Measurements from ENCODE around the gene ADGRF5.
A peak's percentile ranks its signal among the peaks of the same experiment; 100 is the strongest.
"Not testable (repeated sequence)": the region's sequence is repeated elsewhere in the genome, so short reads cannot be mapped to it uniquely, and the experiment has no call there.

Gene ADGRF5

DNA sequence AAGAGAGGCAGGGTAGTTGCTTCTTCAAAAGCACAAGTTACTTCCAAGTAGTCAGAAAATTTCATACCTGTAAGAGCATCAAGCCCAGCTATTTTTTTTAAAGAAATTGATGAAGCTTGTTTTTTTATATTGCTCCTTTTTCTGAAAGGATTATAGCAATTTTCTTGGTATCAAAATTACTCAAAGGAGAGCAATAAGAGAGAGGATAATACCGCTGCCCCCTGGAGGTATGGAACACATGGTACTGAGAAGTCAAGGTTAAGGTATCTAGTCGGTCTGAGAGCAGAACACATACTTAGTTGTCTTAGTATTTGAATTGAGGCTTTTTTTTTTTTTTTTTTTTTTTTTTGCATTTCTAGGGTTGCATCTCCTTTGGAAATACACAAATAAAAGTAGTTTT, 59.4 kb downstream of the ADGRF5 start:
- DNase-seq (ENCODE audit: low read depth), result no peak
- no peak overlapping the region for H3K4me3 ChIP-seq (ENCODE audit: low read depth, low read length)
- TF ChIP-seq, protein P1, sequence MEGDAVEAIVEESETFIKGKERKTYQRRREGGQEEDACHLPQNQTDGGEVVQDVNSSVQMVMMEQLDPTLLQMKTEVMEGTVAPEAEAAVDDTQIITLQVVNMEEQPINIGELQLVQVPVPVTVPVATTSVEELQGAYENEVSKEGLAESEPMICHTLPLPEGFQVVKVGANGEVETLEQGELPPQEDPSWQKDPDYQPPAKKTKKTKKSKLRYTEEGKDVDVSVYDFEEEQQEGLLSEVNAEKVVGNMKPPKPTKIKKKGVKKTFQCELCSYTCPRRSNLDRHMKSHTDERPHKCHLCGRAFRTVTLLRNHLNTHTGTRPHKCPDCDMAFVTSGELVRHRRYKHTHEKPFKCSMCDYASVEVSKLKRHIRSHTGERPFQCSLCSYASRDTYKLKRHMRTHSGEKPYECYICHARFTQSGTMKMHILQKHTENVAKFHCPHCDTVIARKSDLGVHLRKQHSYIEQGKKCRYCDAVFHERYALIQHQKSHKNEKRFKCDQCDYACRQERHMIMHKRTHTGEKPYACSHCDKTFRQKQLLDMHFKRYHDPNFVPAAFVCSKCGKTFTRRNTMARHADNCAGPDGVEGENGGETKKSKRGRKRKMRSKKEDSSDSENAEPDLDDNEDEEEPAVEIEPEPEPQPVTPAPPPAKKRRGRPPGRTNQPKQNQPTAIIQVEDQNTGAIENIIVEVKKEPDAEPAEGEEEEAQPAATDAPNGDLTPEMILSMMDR (IDR thresholded peaks at IDR 0.05; ENCODE audit: insufficient read depth, low read depth, low read length, missing control alignments), result no peak

DNA sequence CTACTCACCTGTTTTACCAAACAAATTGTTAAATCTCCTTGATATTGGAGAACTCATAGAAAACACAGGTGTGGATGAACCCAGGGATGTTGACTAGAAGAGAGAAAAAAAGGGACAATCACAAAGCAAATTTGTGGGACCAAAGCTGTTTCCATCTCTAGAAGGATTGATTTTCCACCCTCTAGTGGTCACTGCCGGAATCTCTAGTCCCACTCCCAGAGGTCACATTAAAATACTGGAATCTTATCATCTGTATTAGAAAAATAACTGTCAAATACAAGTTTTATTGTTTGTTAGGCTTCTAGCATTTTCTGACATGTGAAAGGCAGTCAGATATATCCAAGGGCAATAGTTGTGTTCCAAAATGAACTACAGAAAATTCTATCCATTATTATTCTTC, 65.8 kb downstream of the ADGRF5 start:
- DNase-seq (ENCODE audit: low read depth), result peak; percentile 4
- TF ChIP-seq, protein P1 (IDR thresholded peaks at IDR 0.05; ENCODE audit: insufficient read depth, low read depth, low read length, missing control alignments), result peak; percentile 64
- not testable (repeated sequence) for H3K4me3 ChIP-seq (ENCODE audit: low read depth, low read length)

DNA sequence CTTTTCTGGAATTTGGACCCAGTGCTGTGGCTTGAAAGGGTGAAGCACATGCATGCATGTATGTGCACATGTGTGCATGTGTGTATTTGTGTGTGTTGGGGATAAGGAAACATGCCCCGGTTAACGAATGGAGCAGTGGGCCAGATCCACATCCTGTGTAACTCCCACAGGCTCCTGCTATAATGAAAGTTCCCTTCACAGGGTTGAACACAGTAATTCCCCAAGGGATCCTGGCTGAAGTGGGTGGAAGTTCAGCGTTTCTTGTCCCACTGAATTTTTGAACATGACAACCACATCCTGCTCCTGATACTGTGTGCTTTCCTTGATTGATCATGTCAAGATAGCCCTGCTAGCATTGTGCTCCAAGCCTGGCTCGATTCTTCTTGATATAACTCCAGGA, 70.2 kb downstream of the ADGRF5 start:
- DNase-seq (ENCODE audit: low read depth), result not testable (repeated sequence)

DNA sequence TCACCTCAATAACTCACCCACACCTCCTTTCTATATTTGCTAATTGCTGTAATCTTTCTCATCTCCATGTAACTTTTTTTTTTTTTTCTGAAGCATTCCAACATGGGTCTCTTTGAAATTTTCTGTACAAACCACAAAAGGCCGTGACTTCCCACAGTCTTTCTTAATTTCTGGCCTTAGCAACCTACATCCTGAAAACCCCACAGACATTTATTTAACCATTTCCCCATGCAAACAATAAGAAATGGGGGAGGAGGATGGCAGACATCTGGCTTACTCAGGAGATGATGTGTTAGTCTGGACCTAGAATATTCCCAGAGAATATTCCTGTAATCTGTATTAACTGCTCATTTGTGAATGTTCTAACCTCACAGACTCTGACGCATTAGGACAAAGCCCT, 70.9 kb downstream of the ADGRF5 start:
- no peak for DNase-seq (ENCODE audit: low read depth)
- H3K4me3 ChIP-seq (ENCODE audit: low read depth, low read length), result no peak overlapping the region
- TF ChIP-seq, protein P1 (IDR thresholded peaks at IDR 0.05; ENCODE audit: insufficient read depth, low read depth, low read length, missing control alignments), result no peak

More for the DNA sequence above, 70.2 kb downstream of the ADGRF5 start:
- not testable (repeated sequence) for H3K4me3 ChIP-seq (ENCODE audit: low read depth, low read length)

DNA sequence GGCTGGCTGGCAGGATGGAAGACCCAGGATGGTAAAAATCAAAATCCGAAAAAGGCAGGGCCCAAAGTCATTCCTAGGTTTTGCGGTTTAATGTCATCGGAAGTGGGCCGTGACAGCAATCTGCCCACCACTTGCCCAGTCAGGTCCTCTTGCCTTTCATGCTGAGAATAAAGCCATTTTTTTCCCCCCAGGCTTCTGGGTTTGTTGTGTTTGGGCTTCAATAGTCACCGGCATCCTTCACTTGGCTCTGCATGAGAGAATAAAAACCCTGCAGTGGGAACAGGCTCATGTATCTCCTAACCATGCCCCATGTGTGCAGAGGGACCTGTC, 72.4 kb downstream of the ADGRF5 start:
- DNase-seq (ENCODE audit: low read depth), result no peak
- no peak overlapping the region for H3K4me3 ChIP-seq (ENCODE audit: low read depth, low read length)
- TF ChIP-seq, protein P1 (IDR thresholded peaks at IDR 0.05; ENCODE audit: insufficient read depth, low read depth, low read length, missing control alignments), result no peak

DNA sequence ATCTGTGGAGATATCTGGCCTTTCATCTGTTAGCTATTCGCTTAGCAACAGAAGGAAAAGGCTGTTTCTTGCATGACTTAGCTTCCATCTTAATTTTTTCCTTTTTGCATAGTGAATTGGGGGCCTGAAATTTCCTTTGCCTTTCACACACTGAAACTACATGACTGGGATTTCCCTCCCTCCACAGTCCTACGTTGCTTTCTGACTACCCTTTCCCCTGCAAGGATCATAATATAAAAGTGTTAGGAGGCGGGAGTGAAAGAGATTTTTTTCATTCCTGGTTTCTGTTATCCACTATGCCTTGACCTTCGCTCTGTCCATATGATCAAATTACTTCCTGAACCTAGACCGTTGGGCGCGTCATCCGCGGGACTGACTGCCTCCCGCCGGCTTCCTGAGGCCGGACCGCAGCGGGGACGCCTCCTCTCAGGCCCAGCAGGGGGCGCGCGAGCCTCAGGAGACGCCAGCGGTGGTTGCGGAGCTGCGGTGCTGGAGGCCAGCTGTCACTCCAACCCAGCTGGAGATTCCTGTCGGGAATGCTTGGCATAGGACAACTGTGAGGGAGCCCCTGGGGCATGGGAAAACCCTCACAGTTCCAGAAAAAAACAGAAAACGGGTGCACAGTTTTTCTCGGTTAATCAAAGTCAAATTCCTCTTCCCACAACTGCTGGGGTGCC, 72.9 kb downstream of the ADGRF5 start:
- no peak overlapping the region for H3K4me3 ChIP-seq (ENCODE audit: low read depth, low read length)
- peak; percentile 63 for DNase-seq (ENCODE audit: low read depth)
- TF ChIP-seq, protein P1 (IDR thresholded peaks at IDR 0.05; ENCODE audit: insufficient read depth, low read depth, low read length, missing control alignments), result peak; percentile 92

DNA sequence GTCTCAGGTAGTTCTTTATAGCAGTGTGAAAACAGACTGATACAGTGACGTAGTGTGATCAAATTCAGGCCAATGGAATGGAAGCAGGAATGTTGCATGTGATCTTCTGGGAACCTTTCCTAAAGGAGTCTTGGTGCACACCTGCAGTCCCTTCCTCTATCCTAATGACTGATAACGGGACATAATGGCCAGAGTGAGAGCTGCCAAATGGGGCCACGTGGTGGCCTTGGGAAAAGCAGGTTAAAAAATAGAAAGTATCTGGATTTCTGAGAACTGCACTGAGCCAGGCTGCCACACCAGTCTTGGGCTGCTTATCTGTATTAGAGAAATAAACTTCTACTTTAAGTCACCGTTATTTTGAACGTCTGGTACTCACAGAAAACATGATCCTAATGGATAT, 76.6 kb downstream of the ADGRF5 start:
- TF ChIP-seq, protein P1 (IDR thresholded peaks at IDR 0.05; ENCODE audit: insufficient read depth, low read depth, low read length, missing control alignments), result no peak
- no peak overlapping the region for H3K4me3 ChIP-seq (ENCODE audit: low read depth, low read length)

DNA sequence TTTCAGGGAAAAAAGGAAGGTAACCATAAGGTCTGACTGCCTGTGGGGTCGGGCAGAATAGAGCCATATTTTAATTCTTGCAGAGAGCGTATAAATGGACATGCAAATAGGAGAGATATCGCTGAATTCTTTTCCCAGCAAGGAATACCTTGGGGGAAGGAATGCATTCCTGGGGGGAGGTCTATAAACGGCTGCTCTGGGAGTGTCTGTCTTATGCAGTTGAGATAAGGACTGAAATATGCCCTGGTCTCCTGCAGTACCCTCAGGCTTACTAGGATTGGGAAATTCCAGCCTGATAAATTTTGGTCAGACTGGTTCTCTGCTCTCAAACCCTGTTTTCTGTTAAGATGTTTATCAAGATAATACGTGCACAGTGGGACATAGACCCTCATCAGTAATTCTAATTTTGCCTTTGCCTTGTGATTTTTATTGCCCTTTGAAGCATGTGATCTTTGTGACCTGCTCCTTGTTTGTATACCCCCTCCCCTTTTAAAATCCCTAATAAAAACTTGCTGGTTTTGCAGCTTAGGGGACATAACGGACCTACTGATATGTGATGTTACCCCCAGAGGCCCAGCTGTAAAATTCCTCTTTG, 79.4 kb downstream of the ADGRF5 start:
- H3K4me3 ChIP-seq (ENCODE audit: low read depth, low read length); DNase-seq (ENCODE audit: low read depth): not testable (repeated sequence)

More for the DNA sequence above, 76.6 kb downstream of the ADGRF5 start:
- DNase-seq (ENCODE audit: low read depth), result no peak
